HG03060 (cell line): ENCODE results near the gene CCDC9B.

Source experiments
- ATAC-seq: cut with Tn5 transposase; IDR thresholded peaks from one replicate; pipeline ENCODE4 v1.9.1; 2021; ENCODE audit warnings: low read depth, moderate number of reproducible peaks; ENCODE audit not compliant: unreplicated experiment

CCDC9B gene

GRCh38 chr15:40365624-40366456, 25.1 kb upstream of the CCDC9B start:
- ATAC-seq: no peak

DNA sequence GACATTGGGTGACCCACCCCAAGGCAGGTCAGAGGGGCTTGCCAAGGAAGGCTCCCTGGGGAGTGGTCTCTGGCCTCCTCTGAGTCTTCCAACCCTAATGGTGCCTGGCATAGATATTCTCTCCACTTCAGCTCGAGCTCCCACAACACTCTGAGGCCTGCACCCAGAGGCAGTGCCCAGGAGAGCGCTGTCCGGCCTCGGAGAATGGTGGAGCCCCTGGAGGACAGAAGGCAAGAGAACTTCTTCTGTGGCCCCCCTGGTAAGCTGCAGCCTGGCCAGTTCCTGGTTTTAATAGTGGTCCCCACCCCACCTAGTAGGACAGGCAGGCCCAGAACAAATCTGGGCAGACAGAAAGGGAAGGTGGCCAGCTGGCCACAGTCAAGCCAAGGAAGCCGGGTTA, 24.3 kb upstream of the CCDC9B start:
- no peak for ATAC-seq

DNA sequence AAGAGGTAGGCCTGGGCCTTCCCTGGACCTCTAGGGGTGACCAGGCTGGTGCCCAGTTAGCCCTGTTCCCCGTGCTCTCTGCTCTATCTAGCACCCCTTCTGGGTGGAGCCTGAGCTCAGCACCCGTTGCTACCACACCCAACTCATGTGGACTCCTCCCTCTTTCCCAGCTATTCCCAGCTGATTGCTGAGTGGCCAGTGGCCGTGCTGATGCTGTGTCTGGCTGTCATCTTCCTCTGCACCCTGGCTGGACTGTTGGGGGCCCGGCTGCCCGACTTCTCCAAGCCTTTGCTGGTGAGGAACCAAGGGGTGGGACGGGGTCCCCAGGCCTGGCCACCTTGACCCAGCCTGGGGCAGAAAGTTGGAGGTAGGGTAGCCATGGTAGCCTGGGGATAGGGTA, 23.5 kb upstream of the CCDC9B start:
- no peak for ATAC-seq

GRCh38 chr15:40363611-40364010, 22.9 kb upstream of the CCDC9B start:
- no peak for ATAC-seq

DNA sequence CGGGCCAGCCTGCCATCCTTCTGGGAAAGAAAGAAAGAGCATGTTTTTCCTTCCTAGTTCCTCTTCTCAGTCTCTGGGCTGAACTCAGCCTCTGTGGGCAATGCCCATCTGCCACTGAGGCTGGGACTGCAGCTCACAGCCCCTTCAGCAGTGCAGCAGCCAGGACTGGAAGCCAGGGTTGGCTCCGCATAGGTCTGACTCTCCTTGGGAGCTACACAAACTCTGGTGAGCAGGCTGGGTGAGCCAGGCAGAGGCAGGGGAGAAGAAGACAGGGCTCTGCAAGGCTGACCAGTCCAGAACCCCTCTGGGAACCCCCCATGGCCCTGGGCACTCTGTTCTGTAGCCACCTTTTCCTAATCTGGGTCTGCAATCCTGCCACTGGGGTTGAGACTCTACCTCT, 20.9 kb upstream of the CCDC9B start:
- ATAC-seq: no peak

- ATAC-seq: no peak
Measured at GRCh38 chr15:40360015-40360414, 19.3 kb upstream of the CCDC9B start.

DNA sequence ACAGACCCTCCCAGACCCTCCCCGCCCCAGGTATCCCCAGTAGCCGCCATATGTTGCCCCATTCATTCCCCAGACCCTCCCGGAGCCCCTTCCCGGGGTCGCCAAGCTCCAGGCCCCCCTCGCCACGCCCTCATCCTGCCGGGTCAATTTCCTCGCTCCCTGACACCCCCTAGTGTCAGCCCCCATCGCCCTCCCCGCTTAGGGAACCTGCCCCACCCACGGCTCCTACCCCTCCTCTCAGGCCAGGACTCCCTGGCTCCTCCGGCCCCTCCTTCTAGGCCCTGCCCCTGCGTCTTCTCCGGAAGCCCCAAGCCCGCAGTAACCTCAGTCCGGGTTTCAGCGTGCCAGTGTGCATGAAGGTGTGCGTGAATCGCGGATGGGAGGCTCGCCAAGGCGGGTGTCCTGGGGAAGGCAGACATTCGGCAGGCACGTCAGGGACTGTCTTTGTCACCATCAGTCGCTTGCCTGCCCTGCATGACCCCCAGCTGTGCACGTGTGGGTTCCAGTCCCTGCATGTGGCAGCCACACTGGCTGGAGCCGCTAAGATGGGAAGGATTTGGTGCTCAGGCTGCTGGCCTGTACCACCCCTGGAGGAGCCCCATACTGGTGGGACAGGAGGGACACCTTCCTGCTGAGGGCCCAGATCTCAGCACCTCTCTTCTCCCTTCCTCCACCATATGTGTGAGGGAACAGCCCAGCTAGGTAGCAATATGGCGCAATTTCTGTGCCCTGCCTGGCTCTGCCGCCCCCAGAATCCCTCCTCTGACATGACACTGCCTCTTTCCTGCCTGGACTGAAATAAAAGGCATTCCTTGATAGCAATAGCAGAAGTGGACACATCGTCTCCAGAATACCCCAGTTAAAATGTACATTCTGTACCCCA, 18.0 kb upstream of the CCDC9B start:
- no peak for ATAC-seq

- ATAC-seq: peak; percentile 50
Measured at GRCh38 chr15:40357723-40358470, 17.2 kb upstream of the CCDC9B start, which contains the start of gene DISP2. Gene DISP2, plus strand, starts transcription at chr15:40358219. Its CDS starts 103 bp downstream, at chr15:40358322.

DNA sequence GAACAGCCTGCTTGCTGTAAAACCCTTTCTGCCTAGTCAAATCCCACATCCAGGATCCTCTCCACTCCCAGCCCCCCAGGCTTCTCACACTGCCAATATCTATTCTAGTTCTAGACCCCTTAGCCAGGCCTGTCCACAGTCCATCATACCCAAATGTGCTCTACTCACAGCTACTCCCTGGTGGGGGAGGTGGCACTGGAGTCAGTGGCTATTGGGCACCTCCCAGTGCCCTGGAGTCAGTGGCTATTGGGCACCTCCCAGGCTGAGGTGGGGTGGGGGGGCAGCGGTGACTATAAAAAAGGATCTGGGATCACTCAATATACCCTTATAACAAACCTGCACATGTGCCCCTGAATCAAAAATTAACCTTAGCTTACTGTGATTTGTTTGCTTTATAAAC, 16.5 kb upstream of the CCDC9B start:
- no peak for ATAC-seq

- ATAC-seq: no peak
Measured at GRCh38 chr15:40355976-40356585, 15.3 kb upstream of the CCDC9B start.

DNA sequence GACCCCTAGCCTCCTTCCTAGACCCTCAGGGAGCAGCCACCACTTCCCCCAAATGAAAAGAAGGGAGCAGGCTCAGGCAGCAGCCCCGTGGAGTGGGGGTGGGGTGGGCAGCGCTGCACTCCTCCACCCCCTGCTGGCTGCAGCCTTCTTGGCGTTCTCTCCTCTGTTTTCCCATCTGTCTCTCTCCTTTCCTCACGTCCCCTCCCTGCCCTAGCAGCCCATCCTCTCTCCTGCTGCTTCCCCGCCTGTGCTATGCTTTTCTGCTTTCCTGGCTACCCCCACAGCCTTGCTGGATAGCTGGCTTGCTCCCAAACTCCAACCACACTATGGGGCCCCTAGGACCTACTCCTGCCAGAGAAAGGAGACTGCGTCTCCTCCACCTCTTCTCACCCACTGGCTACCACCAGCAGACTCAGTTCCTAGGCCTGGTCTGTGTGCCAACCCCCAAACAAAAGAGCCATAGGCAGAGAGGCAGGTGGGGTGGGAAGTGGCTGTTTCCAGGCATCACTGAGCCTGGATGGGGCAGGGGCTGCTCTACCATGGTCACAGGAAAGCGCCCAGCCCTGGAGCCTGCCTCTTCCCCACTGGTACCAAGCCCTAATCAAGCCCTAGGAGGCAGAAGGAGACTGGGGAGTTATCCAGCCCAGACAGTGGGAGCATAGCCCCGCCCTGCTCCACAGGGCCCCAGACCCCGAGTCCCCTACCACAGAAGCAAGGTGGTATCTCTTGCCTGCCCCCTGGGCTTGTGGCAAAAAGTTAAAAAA, 13.9 kb upstream of the CCDC9B start:
- ATAC-seq: no peak

DNA sequence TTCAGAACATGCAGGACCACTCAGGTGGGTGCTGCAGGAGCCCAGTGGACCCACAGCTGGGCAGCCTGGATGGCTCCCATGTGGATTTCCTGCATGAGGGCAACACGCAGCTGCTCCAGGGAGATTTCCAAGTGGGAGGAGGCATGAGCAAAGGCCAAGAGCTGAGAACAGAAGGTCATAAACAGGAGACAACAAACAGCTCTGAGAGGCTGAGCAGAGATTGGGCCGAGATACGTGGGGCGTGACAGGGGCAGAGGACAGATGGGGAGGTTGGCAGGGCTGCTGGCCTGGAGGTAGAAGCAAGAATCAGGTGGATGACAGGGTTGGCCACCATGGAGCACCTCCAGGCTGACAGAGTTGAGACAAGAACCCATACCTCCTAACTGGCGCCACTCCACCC, 13.0 kb upstream of the CCDC9B start:
- no peak for ATAC-seq

DNA sequence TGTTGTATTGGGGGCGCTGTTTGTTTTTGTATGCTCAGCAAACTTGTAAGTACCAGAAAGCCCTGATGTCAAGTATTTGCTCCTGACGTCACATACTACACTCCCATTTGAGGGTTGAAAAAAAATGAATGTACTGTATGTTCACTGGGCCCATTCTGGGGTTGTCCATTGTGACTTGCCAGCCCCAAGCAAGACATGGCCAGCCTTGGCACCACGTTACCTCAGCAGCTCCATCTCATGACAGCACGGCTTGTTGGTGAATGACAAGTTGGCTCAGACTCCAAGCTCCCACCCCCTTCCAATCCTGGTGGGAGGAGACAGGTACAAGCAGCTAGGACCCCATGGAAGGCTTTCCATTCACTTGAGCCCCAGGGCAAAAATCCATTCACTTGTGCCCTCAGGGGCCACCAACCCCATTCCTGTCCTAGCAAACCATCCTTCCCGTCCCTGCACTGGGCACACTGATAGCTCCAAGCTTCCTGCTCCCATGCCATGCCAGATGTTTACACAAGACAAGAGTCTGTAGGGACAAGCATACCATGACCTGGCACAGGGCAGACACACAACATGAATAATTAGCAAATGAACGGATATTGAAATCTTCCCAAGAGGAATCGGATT, 11.7 kb upstream of the CCDC9B start:
- no peak for ATAC-seq

GRCh38 chr15:40349163-40349562, 8.4 kb upstream of the CCDC9B start:
- ATAC-seq: no peak

- no peak for ATAC-seq
Measured at GRCh38 chr15:40348474-40348870, 7.7 kb upstream of the CCDC9B start.

GRCh38 chr15:40347559-40348473, 7.1 kb upstream of the CCDC9B start:
- ATAC-seq: no peak

- ATAC-seq: no peak
Measured at GRCh38 chr15:40346579-40347558, 6.1 kb upstream of the CCDC9B start.
